Measurements from ENCODE around the gene WFDC12. TPM values are rescaled to one million over a fixed set of nuclear protein-coding genes. Genes with fewer than 3 reads are reported as not detected.

The WFDC12 gene
- polyA plus RNA-seq, 4 donors: 0.07 to 0.09 TPM; not detected in 2

- Histone ChIP-seq H3K27me3 (ENCODE audit: control insufficient read depth in 3 of 3, insufficient read depth in 3 of 3, low read length in 3 of 3) (peaks cover 0 to 7% (median 0%) of the 10 kb centered on the region in 3 donors), H3K4me1 (ENCODE audit: control insufficient read depth in 3 of 3, insufficient read depth in 2 of 3, low read depth in 1 of 3, low read length in 2 of 3) (no peaks in the 10 kb centered on the region), H3K27ac (ENCODE audit: low read depth in 1 of 3, low read length in 2 of 3) (no peak overlapping the region), H3K9me3 (ENCODE audit: control insufficient read depth in 2 of 2, insufficient read depth in 1 of 2, low read depth in 1 of 2, low read length in 1 of 2) (no peaks in the 10 kb centered on the region), H3K36me3 (ENCODE audit: control insufficient read depth in 3 of 3, insufficient read depth in 2 of 3, low read depth in 1 of 3, low read length in 3 of 3) (no peaks in the 10 kb centered on the region), H3K4me3 (ENCODE audit: low read depth in 1 of 3, low read length in 3 of 3) (no peak overlapping the region)
- 53 to 71% (median 64%) methylated on average over 2 of the region's 2 CpGs for WGBS, 3 donors
- no peak for FAIRE-seq
- peak; percentile 21 to 39 for DNase-seq
Observed at GRCh38 chr20:45128099-45128498, 3.8 kb upstream of the WFDC12 start.

- Histone ChIP-seq H3K27me3 (ENCODE audit: control insufficient read depth in 3 of 3, insufficient read depth in 3 of 3, low read length in 3 of 3) (peaks cover 0 to 7% (median 0%) of the 10 kb centered on the region in 3 donors), H3K9me3 (ENCODE audit: control insufficient read depth in 2 of 2, insufficient read depth in 1 of 2, low read depth in 1 of 2, low read length in 1 of 2) (no peaks in the 10 kb centered on the region), H3K36me3 (ENCODE audit: control insufficient read depth in 3 of 3, insufficient read depth in 2 of 3, low read depth in 1 of 3, low read length in 3 of 3) (no peaks in the 10 kb centered on the region), H3K27ac (ENCODE audit: low read depth in 1 of 3, low read length in 2 of 3) (no peak overlapping the region), H3K4me1 (ENCODE audit: control insufficient read depth in 3 of 3, insufficient read depth in 2 of 3, low read depth in 1 of 3, low read length in 2 of 3) (no peaks in the 10 kb centered on the region), H3K4me3 (ENCODE audit: low read depth in 1 of 3, low read length in 3 of 3) (no peak overlapping the region)
- FAIRE-seq (no peak), DNase-seq (no peak)
- WGBS, 3 donors: 89 to 94% (median 93%) methylated on average over 2 of the region's 2 CpGs
Observed at GRCh38 chr20:45121388-45121787, 2.9 kb downstream of the WFDC12 start.

- no peaks in the 10 kb centered on the region for H3K4me1 ChIP-seq (ENCODE audit: control insufficient read depth in 3 of 3, insufficient read depth in 2 of 3, low read depth in 1 of 3, low read length in 2 of 3)
- H3K9me3 ChIP-seq (ENCODE audit: control insufficient read depth in 2 of 2, insufficient read depth in 1 of 2, low read depth in 1 of 2, low read length in 1 of 2): no peaks in the 10 kb centered on the region
- FAIRE-seq: no peak
- no peak overlapping the region for H3K4me3 ChIP-seq (ENCODE audit: low read depth in 1 of 3, low read length in 3 of 3)
- DNase-seq: no peak
- 77 to 86% (median 81%) methylated on average over 2 of the region's 2 CpGs for WGBS, 3 donors
- H3K36me3 ChIP-seq (ENCODE audit: control insufficient read depth in 3 of 3, insufficient read depth in 2 of 3, low read depth in 1 of 3, low read length in 3 of 3): no peaks in the 10 kb centered on the region
- no peak overlapping the region for H3K27ac ChIP-seq (ENCODE audit: low read depth in 1 of 3, low read length in 2 of 3)
- H3K27me3 ChIP-seq (ENCODE audit: control insufficient read depth in 3 of 3, insufficient read depth in 3 of 3, low read length in 3 of 3): peaks cover 0 to 9% (median 4%) of the 10 kb centered on the region in 3 donors
Observed at GRCh38 chr20:45119556-45120266, 4.6 kb downstream of the WFDC12 start.

GRCh38 chr20:45118028-45118427 lies 6.2 kb downstream of the WFDC12 start:
- peaks cover 0 to 7% (median 4%) of the 10 kb centered on the region in 3 donors for H3K27me3 ChIP-seq (ENCODE audit: control insufficient read depth in 3 of 3, insufficient read depth in 3 of 3, low read length in 3 of 3)
- FAIRE-seq: no peak
- H3K4me1 ChIP-seq (ENCODE audit: control insufficient read depth in 3 of 3, insufficient read depth in 2 of 3, low read depth in 1 of 3, low read length in 2 of 3): no peaks in the 10 kb centered on the region
- H3K27ac ChIP-seq (ENCODE audit: low read depth in 1 of 3, low read length in 2 of 3): no peak overlapping the region
- H3K36me3 ChIP-seq (ENCODE audit: control insufficient read depth in 3 of 3, insufficient read depth in 2 of 3, low read depth in 1 of 3, low read length in 3 of 3): no peaks in the 10 kb centered on the region
- no peak overlapping the region for H3K4me3 ChIP-seq (ENCODE audit: low read depth in 1 of 3, low read length in 3 of 3)
- DNase-seq: no peak
- no peaks in the 10 kb centered on the region for H3K9me3 ChIP-seq (ENCODE audit: control insufficient read depth in 2 of 2, insufficient read depth in 1 of 2, low read depth in 1 of 2, low read length in 1 of 2)
- WGBS, 3 donors: 13 to 55% (median 40%) methylated on average over 2 of the region's 2 CpGs

GRCh38 chr20:45117581-45117980 lies 6.7 kb downstream of the WFDC12 start:
- DNase-seq (peak; percentile 79 to 98), FAIRE-seq (no peak)
- Histone ChIP-seq H3K27ac (ENCODE audit: low read depth in 1 of 3, low read length in 2 of 3) (no peak overlapping the region), H3K9me3 (ENCODE audit: control insufficient read depth in 2 of 2, insufficient read depth in 1 of 2, low read depth in 1 of 2, low read length in 1 of 2) (no peaks in the 10 kb centered on the region), H3K4me3 (ENCODE audit: low read depth in 1 of 3, low read length in 3 of 3) (no peak overlapping the region), H3K36me3 (ENCODE audit: control insufficient read depth in 3 of 3, insufficient read depth in 2 of 3, low read depth in 1 of 3, low read length in 3 of 3) (no peaks in the 10 kb centered on the region), H3K4me1 (ENCODE audit: control insufficient read depth in 3 of 3, insufficient read depth in 2 of 3, low read depth in 1 of 3, low read length in 2 of 3) (no peaks in the 10 kb centered on the region), H3K27me3 (ENCODE audit: control insufficient read depth in 3 of 3, insufficient read depth in 3 of 3, low read length in 3 of 3) (peaks cover 0 to 7% (median 4%) of the 10 kb centered on the region in 3 donors)
- WGBS, 3 donors: 16 to 44% (median 27%) methylated on average over 4 of the region's 4 CpGs

GRCh38 chr20:45115829-45116228 lies 8.4 kb downstream of the WFDC12 start:
- DNase-seq (no peak), FAIRE-seq (no peak)
- H3K4me3 ChIP-seq (ENCODE audit: low read depth in 1 of 3, low read length in 3 of 3): no peak overlapping the region
- peaks cover 0 to 9% (median 4%) of the 10 kb centered on the region in 3 donors for H3K27me3 ChIP-seq (ENCODE audit: control insufficient read depth in 3 of 3, insufficient read depth in 3 of 3, low read length in 3 of 3)
- no peaks in the 10 kb centered on the region for H3K9me3 ChIP-seq (ENCODE audit: control insufficient read depth in 2 of 2, insufficient read depth in 1 of 2, low read depth in 1 of 2, low read length in 1 of 2)
- no peaks in the 10 kb centered on the region for H3K36me3 ChIP-seq (ENCODE audit: control insufficient read depth in 3 of 3, insufficient read depth in 2 of 3, low read depth in 1 of 3, low read length in 3 of 3)
- 66 to 96% (median 73%) methylated on average over 4 of the region's 4 CpGs for WGBS, 3 donors
- no peak overlapping the region for H3K27ac ChIP-seq (ENCODE audit: low read depth in 1 of 3, low read length in 2 of 3)
- H3K4me1 ChIP-seq (ENCODE audit: control insufficient read depth in 3 of 3, insufficient read depth in 2 of 3, low read depth in 1 of 3, low read length in 2 of 3): no peaks in the 10 kb centered on the region

- FAIRE-seq (no peak), DNase-seq (no peak)
- H3K27me3 ChIP-seq (ENCODE audit: control insufficient read depth in 3 of 3, insufficient read depth in 3 of 3, low read length in 3 of 3): peaks cover 0 to 9% (median 4%) of the 10 kb centered on the region in 3 donors
- H3K4me3 ChIP-seq (ENCODE audit: low read depth in 1 of 3, low read length in 3 of 3): no peak overlapping the region
- H3K27ac ChIP-seq (ENCODE audit: low read depth in 1 of 3, low read length in 2 of 3): no peak overlapping the region
- no peaks in the 10 kb centered on the region for H3K4me1 ChIP-seq (ENCODE audit: control insufficient read depth in 3 of 3, insufficient read depth in 2 of 3, low read depth in 1 of 3, low read length in 2 of 3)
- no peaks in the 10 kb centered on the region for H3K9me3 ChIP-seq (ENCODE audit: control insufficient read depth in 2 of 2, insufficient read depth in 1 of 2, low read depth in 1 of 2, low read length in 1 of 2)
- H3K36me3 ChIP-seq (ENCODE audit: control insufficient read depth in 3 of 3, insufficient read depth in 2 of 3, low read depth in 1 of 3, low read length in 3 of 3): no peaks in the 10 kb centered on the region
- 76 to 82% (median 78%) methylated on average over 3 of the region's 3 CpGs for WGBS, 3 donors
Observed at GRCh38 chr20:45115386-45115774, 8.9 kb downstream of the WFDC12 start.

GRCh38 chr20:45114465-45115385 lies 9.5 kb downstream of the WFDC12 start, which contains the start of gene WFDC5:
Gene WFDC5, minus strand, starts transcription at chr20:45115174. Its CDS starts 91 bp downstream, at chr20:45115083.
- DNase-seq (no peak), FAIRE-seq (no peak)
- no peak within 1 kb of the TSS for H3K27ac ChIP-seq (ENCODE audit: low read depth in 1 of 3, low read length in 2 of 3)
- H3K4me3 ChIP-seq (ENCODE audit: low read depth in 1 of 3, low read length in 3 of 3): no peak within 1 kb of the TSS
- no peaks in the 10 kb centered on the region for H3K4me1 ChIP-seq (ENCODE audit: control insufficient read depth in 3 of 3, insufficient read depth in 2 of 3, low read depth in 1 of 3, low read length in 2 of 3)
- 57 to 64% (median 58%) methylated on average over 16 of the region's 16 CpGs for whole genome bisulfite sequencing, 3 donors
- no peaks in the 10 kb centered on the region for H3K9me3 ChIP-seq (ENCODE audit: control insufficient read depth in 2 of 2, insufficient read depth in 1 of 2, low read depth in 1 of 2, low read length in 1 of 2)
- H3K36me3 ChIP-seq (ENCODE audit: control insufficient read depth in 3 of 3, insufficient read depth in 2 of 3, low read depth in 1 of 3, low read length in 3 of 3): no peaks in the 10 kb centered on the region
- H3K27me3 ChIP-seq (ENCODE audit: control insufficient read depth in 3 of 3, insufficient read depth in 3 of 3, low read length in 3 of 3): peaks cover 0 to 9% (median 4%) of the 10 kb centered on the region in 3 donors
